ENCODE data around the gene CDC42SE1. TPM values are rescaled to one million over a fixed set of nuclear protein-coding genes. Genes with fewer than 3 reads are reported as not detected.

The CDC42SE1 gene
- total RNA-seq, 2 donors from 2014 or later = 65.5 to 74.4 TPM

DNA sequence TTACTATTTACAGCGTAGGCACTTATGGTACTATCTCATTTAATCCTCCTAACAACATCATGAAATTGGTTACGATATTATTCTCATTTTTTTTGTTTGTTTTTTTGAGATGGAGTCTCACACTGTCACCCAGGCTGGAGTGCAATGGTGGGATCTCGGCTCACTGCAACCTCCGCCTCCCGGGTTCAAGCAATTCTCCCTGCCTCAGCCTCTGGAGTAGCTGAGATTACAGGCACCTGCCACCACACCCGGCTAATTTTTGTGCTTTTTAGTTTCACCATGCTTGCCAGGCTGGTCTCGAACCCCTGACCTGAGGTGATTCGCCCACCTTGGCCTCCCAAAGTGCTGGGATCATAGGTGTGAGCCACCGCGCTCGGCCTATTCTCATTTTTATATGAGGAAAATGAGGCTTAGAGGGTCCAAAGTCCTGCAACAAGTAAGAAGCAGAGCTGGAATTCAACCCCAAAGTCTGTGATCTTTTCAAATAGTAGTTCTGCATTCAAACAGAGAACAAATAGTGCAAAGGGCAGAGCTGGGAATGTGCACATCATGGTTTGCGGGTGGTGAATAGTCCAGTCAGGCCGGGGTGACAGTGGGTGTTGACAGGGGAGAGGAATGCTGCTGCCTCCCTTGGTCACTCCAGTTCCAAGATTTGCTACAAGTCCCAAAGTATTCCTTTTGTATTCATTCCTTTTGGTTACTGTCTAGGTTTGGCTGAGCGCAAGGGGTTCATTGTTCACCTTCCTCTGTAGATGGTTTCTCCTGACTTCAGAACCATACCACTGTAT is 46.5 kb downstream of the CDC42SE1 start:
- DNase-seq (peak; percentile 53 to 58), ATAC-seq (peak; percentile 67)
- intact Hi-C loops (cut with DNase I, micrococcal nuclease) = no loop called here

GRCh38 chr1:151011154-151011850 is 48.1 kb downstream of the CDC42SE1 start:
- no peak for ATAC-seq
- intact Hi-C loops (cut with DNase I, micrococcal nuclease) = no loop called here
- DNase-seq = no peak

DNA sequence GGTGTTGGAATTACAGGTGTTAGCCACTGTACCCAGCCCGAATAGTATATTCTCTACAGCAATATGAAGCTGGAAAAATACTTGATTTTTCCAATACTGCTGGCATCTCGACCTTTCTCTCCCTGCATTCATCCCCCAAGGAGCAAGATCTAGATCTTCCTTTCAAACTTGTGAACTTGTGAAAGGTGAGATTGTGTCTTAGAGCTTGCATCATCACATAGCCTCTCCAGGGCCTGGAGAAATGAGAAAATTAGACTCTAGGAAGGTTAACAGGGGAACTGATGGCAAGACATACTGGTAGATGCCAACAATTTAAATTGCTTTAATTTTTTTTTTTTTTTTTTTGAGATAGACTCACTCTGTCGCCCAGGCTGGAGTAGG is 49.1 kb downstream of the CDC42SE1 start:
- ATAC-seq = no peak
- intact Hi-C loops (cut with DNase I, micrococcal nuclease) = no loop called here
- no peak for DNase-seq

DNA sequence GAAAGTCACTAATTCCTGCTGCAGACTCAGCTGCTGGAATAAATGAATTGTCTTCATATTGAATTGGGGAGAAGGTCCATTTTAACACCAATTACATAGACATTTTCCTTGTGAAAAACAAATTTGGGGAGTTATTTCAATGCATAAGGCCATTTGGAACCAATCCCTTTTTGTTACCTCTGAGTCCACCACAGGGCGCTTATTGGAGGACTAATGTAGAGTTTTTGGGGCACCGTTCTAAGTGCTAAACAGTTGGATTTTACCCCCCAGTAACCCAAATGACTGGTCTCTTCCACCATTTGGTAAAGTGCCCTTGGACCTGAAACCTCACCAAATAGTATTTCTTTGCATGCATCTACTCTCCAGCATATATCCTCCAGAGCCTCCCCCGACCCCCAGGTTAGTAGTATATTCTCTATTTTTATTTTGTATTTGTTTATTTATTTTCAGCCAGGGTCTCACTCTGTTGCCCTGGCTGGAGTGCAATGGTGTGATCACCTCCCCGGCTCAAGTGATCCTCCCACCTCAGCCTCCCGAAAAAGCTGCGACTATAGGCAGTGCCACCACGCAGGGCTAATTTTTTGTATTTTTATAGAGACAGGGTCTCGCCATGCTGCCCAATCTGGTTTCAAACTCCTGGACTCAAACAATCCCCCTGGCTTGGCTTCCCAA is 49.6 kb downstream of the CDC42SE1 start:
- intact Hi-C loops (cut with DNase I, micrococcal nuclease) = no loop called here
- ATAC-seq = no peak
- DNase-seq = no peak

- intact Hi-C loops (cut with DNase I, micrococcal nuclease) = no loop called here
- DNase-seq (no peak), ATAC-seq (no peak)
Observed at GRCh38 chr1:151009206-151009587, 50.2 kb downstream of the CDC42SE1 start.

- intact Hi-C loops (cut with DNase I, micrococcal nuclease) = no loop called here
- ATAC-seq (peak; percentile 76), DNase-seq (peak; percentile 97 to 99)
Observed at GRCh38 chr1:151008244-151009205, 50.9 kb downstream of the CDC42SE1 start, which contains the start of gene PRUNE1. TSS of gene PRUNE1 (plus strand) at chr1:151008449. CDS start at chr1:151008633, 184 bp downstream.

DNA sequence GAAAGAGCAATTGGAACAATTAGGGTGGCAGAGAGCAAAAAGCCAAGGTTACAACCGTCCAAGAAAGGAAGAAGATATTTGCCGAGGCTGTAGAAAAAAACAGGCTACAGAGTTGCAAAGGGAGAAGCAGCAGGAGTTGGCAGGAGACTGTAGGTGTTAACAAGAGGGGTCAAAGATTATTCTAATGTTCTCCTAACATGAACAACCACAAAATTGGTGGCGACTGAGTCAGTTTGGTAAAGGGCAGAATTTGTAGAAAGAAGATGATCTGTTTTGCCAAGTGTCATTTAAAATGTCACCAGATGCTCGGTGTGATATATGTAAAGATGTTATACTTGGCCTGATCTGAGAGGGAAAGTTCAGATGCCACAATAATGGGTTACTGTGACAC is 51.6 kb downstream of the CDC42SE1 start:
- intact Hi-C loops (cut with DNase I, micrococcal nuclease) = no loop called here
- no peak for ATAC-seq
- DNase-seq = no peak

DNA sequence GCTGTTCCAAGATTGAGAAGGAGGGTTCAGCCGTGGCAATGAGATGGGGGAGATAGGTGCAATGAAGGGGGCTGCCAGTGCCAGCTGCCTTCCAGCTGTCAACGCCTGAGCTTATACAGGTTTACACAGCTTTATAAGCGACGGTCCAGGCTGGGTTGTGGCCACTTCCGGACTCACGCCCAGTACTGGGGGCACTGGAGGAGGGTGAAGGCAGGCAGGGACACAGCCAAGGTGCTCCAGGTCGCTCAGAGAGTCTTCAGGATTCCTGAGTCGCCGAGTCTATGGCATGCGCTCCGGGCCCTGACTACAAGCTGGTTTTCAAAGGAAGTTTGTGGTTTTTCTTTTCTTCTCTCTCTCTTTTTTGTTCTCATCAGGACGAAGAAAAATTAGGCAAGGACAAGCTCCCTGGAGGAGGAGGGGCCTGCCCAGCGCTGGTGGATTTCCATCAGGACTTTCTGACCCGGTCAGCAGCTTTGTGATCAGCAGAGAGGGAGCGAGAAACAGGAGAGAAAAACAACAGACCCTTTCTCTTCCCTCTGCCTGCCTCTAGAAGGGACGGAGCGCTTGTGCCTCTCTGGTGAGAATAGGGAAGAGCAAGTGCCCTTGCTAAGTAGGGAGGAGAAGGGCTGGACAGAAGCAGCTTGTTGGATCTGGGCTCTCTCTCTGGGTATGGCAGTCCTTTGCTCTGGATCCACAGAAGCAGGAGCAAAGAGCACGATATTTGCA is 52.9 kb downstream of the CDC42SE1 start, which contains the start of gene MINDY1:
TSS of gene MINDY1 (minus strand) at position 576 of the 726 bp plus-strand sequence. CDS start 4,285 bp downstream, outside the sequence.
- peak; percentile 80 to 84 for DNase-seq
- peak; percentile 67 for ATAC-seq
- intact Hi-C loops (cut with DNase I, micrococcal nuclease) = no loop called here

DNA sequence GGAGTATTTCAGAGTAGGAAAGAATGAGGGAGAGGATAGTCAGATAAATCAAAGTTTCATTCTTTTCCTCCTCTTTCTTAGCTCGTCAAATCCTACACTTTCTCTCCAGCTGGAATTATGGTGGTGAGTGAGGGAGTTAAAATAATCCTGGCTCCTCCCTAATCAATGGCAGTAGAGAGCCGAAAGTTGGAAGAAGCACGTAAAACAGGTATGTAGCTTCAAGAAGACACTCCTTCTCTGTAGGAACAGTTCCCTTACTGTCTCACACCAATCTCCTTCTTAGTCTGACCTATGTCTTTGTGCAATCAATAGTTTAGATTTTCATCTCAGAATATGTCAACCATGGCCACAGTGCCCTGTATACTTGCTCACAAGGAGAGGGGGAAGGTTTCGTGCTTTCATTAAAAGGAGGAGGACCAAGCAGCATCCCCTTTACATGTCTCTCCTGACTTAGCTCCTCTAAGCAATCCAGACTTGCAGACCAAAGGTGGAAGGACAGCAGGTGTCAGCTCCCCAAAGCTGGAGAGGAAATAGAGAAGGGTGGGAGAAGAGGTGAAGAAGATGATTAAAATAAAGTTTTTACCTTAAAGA is 53.6 kb downstream of the CDC42SE1 start:
- intact Hi-C loops (cut with DNase I, micrococcal nuclease) = no loop called here
- DNase-seq (no peak), ATAC-seq (peak; percentile 2)

DNA sequence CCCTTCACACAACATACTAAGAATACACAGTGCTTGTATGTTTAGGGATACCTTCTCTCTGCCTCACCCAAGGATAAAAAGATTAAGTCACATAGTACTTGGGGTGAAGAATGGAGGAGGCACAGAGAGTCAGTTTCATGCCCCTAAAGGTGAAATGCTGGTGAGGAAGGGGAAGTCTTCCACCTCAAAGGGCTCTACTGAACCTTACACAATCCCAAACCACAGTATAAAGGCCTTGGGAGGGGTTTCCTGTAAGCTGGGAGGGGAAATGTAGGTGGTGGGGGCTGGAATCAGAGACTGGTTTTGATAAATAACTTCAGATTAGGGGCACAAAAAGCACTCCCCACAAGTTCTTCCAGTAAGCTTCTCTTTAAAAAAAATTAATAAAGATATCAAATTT is 56.2 kb downstream of the CDC42SE1 start:
- intact Hi-C loops (cut with DNase I, micrococcal nuclease) = loop anchor here in 1 of 2 donors (5.0 kb wide), 1 partner anchor 176 kb away; no protein-coding TSS in a partner anchor
- ATAC-seq (no peak), DNase-seq (no peak)

GRCh38 chr1:151002611-151003010 is 56.8 kb downstream of the CDC42SE1 start:
- DNase-seq (no peak), ATAC-seq (no peak)
- intact Hi-C loops (cut with DNase I, micrococcal nuclease) = loop anchor here in 1 of 2 donors (5.0 kb wide), 1 partner anchor 175 kb away; no protein-coding TSS in a partner anchor

DNA sequence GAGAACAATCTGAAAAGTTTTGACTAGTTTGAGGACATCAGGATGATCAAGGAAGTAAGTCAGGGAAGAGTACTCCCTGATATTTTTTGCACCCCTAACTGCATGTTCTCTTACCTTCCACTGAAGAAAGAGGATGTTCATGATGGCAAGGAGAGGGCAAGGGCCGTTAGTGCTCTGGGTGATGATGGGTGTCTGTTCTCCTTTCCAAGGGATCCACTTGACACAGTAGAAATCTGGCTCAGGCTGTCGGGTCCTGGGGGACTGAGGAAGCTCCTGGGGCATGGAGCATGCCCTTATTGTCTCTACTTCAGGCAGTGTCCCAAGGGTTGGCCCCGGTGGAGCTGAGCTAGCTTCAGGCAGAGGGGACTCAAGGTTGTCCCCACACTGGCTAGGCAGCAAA is 57.4 kb downstream of the CDC42SE1 start:
- no peak for DNase-seq
- ATAC-seq = no peak
- intact Hi-C loops (cut with DNase I, micrococcal nuclease) = loop anchor here in 1 of 2 donors (5.0 kb wide), 1 partner anchor 175 kb away; no protein-coding TSS in a partner anchor

GRCh38 chr1:151001602-151002001 is 57.8 kb downstream of the CDC42SE1 start:
- DNase-seq (no peak), ATAC-seq (no peak)
- intact Hi-C loops (cut with DNase I, micrococcal nuclease) = loop anchor here in 1 of 2 donors (5.0 kb wide), 1 partner anchor 174 kb away; no protein-coding TSS in a partner anchor

All from left colon (tissue), 2 donors.